Mucosa of gallbladder (tissue), 1 donor: Measurements from ENCODE around the gene BGLAP. TPM values are rescaled to one million over a fixed set of nuclear protein-coding genes. Genes with fewer than 3 reads are reported as not detected.
A peak's percentile ranks its signal among the peaks of the same experiment; 100 is the strongest.

Experiments
- DNase-seq: peaks from one replicate; pipeline ENCODE4 v3.0.0-alpha.2; 2020; ENCODE audit warnings: low spot score
- total RNA-seq: library from RNA; stranded (reverse); gene quantifications from one replicate; pipeline ENCODE4 v1.2.1, GENCODE V29; 2021
- donor health status: DM: no; HTN: no; CAD: no.

Gene BGLAP
- total RNA-seq, 1 donor from 2014 or later = 3.0 TPM

DNA sequence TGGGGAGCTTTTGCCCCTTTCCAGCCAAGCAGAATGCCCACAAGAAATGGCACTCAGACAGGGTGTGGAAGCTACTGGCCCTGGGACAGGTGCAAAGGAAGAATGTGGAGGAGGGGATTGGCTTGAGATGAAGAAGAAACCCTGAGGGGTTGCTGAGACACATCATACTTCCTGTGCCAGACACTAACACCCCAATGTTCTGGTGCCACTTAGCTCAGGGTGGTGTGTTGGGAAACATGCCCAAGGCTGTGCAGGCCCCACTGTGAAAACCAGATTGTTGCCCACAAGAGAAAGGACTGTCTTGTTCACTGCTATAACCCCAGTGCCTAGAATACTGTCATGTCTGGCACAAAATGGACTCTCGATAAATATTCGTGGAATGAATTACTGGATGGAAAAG is 15.7 kb downstream of the BGLAP start:
- no peak for DNase-seq

- no peak for DNase-seq
Measured at GRCh38 chr1:156258859-156259258, 16.9 kb downstream of the BGLAP start.

DNA sequence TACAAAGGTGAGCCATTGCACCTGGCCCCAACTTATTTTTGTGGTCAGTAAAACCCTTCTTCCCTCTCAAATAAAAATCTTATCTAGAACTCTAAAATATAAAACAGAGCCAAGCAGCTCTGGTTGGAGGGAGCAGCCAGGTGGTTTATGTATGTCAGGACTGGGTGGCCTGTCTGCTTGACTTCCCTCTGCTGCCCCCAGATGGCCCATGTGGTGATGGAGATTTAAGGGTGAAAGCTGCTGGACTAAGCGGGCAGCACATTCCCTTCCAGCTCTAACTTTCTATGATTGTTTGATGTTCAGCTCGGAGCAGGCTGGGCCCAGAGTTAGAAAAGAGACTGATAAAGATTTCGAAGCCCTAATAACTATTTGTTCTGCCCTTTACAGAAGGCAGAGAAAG is 17.8 kb downstream of the BGLAP start:
- no peak for DNase-seq

GRCh38 chr1:156260896-156261295 is 18.9 kb downstream of the BGLAP start:
- DNase-seq = no peak

GRCh38 chr1:156262461-156263287 is 20.7 kb downstream of the BGLAP start:
- DNase-seq = no peak

GRCh38 chr1:156263288-156263655 is 21.3 kb downstream of the BGLAP start:
- DNase-seq = no peak

DNA sequence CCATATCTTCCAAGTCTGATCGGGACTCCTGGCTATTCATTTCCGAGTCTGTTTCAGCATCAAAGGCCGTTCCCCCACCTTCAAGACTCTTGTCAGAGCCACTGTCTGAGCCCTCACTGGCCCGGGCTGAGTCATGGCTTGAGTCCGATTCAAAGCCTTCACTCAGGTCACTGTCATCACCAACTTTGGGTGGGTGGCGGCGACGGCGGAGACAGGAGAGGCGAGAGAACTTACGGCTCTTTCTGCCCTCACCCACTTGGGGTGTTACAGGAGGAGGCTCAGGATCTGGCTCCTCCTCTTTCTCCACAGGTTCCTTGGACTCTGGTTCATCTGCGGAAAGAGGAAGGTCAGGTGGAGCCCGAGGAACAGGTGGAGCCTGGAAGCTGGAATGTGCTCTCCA is 24.1 kb downstream of the BGLAP start:
- DNase-seq = no peak

DNA sequence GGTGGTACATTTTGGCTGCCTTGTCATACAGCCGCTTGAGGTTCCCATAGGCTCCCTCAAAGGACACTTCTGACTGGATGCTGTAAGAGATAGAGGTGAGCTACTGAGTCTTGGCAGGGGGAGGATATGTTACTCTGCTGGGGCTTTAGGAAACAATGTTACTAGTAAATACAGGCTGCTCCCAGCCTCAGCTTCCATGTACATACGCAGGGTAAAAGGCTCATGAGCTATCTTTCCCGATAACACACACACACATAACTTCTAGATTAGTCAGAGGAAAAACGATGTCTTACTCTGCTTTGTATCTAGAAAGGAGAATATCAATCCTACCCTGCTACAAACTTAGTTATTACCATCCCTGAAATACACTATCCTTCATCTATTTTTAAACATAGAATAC is 26.4 kb downstream of the BGLAP start:
- DNase-seq = no peak

GRCh38 chr1:156270314-156270713 is 28.3 kb downstream of the BGLAP start:
- DNase-seq = no peak

GRCh38 chr1:156276532-156276931 is 34.5 kb downstream of the BGLAP start:
- DNase-seq = no peak

- no peak for DNase-seq
Measured at GRCh38 chr1:156276966-156277381, 35.0 kb downstream of the BGLAP start.

DNA sequence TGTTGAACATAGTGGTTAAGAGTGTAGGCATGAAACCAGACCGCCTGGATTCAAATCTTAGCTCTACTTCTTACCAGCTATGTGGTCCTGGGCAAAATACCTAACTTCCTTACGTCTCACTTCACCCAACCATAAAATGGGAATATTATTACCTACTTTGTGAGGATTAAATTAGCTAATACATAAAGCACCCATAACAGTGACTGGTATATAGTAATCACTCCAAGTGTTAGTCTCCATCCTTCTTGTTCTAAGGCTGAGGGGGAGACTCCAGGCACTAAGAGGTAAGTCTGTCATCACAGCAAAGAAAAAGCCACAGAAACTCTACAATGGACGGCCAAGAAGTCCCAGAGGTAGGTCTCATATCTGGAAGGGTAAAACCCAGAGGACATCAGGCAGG is 37.9 kb downstream of the BGLAP start:
- no peak for DNase-seq

DNA sequence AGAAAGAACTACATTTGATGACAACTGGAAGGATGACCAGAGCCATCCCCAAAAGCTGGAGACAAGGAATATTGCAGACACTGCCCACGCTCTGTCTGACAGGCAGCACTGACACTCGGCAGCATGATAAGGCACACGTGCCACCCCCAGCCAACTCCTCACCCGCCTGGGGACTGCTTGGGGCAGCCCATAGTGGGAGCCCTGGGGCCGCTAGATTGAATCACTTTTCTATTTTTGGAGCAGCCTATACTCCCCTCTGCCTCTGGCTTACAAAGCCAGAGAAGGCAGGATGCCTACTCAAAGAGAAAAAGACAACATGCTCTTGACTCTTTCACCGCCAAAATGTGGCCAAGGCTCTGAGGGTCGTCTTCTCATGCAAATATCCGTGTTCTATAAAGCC is 39.3 kb downstream of the BGLAP start:
- no peak for DNase-seq

DNA sequence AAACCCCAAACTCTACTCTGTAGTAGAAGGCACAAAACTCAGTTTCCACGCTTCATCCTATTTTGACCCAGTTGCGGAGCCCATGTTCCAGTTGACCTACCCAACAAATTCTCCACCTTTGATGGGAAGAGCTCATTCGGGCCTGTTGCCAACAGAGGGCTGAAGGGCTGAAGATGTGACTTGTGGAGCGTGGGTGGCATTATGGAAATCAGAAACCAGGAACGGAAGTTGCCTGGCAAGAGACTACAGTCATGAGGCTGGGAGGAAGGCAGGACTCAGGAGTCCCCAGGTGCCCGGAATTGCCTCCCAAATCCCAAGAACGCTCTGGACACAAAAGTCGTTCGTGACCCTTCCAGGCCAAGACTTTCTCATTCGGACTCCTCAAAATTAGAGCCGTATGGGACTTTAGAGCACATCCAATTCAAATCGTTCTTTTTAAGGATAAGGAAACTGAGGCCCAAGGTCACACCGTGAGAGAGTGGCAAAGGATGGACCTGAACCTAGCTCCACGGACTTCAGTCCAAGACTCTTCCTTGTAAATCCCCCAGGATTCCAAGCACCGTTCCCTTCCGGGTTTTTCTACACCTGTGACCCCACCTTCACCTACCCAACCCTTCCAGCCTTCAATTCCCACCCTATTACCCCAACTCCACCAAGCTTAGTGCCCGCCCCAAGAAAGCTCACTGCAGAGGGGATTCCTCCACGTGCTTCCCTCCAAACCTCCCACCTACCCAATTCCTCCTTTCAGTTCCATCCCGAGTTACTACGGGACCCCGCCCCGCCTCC is 39.9 kb downstream of the BGLAP start:
- peak; percentile 38 for DNase-seq

- peak; percentile 98 for DNase-seq
Measured at GRCh38 chr1:156282479-156283222, 40.7 kb downstream of the BGLAP start, which contains the start of gene SMG5. Gene SMG5 (minus strand): TSS chr1:156282825. CDS start chr1:156282680, 145 bp downstream.

GRCh38 chr1:156283521-156283920 is 41.5 kb downstream of the BGLAP start:
- no peak for DNase-seq

- no peak for DNase-seq
Measured at GRCh38 chr1:156284112-156284511, 42.1 kb downstream of the BGLAP start, which contains the start of gene TMEM79. Gene TMEM79 (plus strand): TSS chr1:156284325. CDS start chr1:156285227, 902 bp downstream.

DNA sequence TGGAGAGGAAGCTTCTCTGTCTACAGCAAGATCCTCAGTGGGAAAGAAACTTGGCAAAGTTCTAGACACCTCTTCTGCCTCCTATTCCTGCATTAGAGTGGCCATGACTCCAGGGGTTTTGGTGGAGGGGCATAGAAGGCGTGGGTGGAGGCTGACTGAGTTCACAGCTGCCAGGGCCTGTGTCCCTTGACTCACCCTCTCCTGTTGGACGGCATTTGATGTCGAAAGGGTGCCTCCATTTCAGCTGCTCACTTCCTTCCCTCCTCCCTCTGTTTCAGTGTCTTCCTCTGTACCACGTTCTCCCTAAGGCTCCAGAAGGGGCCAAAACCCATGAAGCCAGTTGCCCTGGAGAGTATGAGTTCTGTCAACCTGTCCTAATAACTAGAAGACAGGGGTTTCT is 42.8 kb downstream of the BGLAP start:
- DNase-seq = no peak

- no peak for DNase-seq
Measured at GRCh38 chr1:156285437-156285836, 43.5 kb downstream of the BGLAP start.

DNA sequence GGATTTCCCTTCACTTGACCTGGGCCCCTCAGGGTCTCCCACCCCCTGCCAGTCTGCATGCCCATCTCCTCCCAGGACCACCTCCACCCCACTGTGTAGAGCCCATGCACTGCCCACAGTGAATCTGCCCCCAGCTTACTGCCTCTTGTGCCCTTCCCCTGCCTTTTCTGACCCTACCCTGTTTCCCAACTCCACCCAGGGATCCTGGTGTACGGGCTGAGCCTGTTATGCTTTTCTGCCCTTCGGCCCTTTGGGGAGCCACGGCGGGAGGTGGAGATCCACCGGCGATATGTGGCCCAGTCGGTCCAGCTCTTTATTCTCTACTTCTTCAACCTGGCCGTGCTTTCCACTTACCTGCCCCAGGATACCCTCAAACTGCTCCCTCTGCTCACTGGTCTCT is 44.1 kb downstream of the BGLAP start:
- no peak for DNase-seq

GRCh38 chr1:156289857-156290256 is 47.9 kb downstream of the BGLAP start:
- no peak for DNase-seq
